GM12801 (cell line): ENCODE measurements around the gene SOX6.

Source experiments
- CTCF ChIP-seq: IDR thresholded peaks from one replicate; pipeline ENCODE4 v1.5.1; 2011; ENCODE audit warnings: control low read depth; ENCODE audit not compliant: insufficient read length; ENCODE audit errors: extremely low read depth

The SOX6 gene

GRCh38 chr11:15923183-15923582, 433.2 kb downstream of the SOX6 start:
- TF ChIP-seq CTCF, result no peak

- no peak for TF ChIP-seq CTCF
These were observed 435.3 kb downstream of the SOX6 start for GRCh38 chr11:15920856-15921629.

DNA sequence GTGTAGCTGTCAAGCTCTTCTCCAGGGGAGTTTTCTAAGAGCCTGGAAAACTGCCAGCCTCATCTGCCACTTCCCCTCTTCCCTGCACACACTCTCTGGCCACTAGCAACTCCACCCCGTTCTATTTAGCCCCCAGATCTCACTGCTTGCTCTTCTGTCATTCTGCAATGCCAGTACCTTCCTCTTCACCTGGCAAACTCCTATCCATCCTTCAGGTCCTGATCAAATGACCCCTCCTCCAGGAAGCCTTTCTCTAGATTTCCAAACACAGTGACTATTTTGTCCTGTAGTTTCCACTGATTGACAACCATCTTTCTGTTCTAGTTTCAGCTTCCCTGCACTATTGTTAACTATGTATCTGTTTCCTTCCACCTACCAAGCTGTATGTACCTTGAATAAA, 437.7 kb downstream of the SOX6 start:
- no peak for TF ChIP-seq CTCF

GRCh38 chr11:15918212-15918611, 438.1 kb downstream of the SOX6 start:
- no peak for TF ChIP-seq CTCF
